Measurements from ENCODE around the gene NID1. TPM values are rescaled to one million over a fixed set of nuclear protein-coding genes. Genes with fewer than 3 reads are reported as not detected.
A peak's percentile ranks its signal among the peaks of the same experiment; 100 is the strongest.

NID1 gene
- total RNA-seq, 1 donor from 2014 or later: 0.65 TPM

DNA sequence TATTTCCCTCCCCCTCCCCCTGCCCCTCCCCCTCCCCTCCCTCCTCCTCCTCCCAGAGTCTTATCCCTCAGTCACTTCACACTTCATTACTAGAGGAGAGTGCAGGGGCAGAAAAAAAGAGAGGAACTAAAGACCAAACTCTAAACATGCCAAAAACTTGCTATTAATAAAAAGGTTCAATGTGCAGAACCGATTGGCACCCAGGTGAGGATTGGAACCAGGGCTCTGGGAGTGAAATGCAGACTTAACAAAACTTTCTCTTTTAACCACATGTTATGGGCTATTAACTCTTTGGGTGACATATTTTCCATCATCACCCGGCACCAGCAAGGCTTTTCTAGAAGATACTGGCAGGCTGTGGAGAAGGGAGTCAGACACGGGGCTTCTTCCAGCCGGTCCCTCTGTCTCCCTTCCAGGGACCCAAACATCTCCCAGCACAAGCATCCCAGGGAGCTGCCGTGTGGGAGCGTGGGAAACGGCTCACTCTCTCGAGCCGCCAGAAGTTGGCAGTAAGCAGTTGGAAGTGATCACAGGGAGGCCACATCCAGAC, 13.6 kb downstream of the NID1 start:
- Mint-ChIP-seq H3K36me3 (ENCODE audit: low read depth) (no peaks in the 10 kb centered on the region), H3K4me1 (ENCODE audit: low read depth) (no peaks in the 10 kb centered on the region), H3K27ac (no peak overlapping the region), H3K27me3 (ENCODE audit: insufficient read depth) (peaks cover 27% of the 10 kb centered on the region), H3K4me3 (no peak overlapping the region), H3K9me3 (peaks cover 6% of the 10 kb centered on the region)
- intact Hi-C loops (cut with micrococcal nuclease): no loop called here
- no peak for DNase-seq (ENCODE audit: low spot score)

DNA sequence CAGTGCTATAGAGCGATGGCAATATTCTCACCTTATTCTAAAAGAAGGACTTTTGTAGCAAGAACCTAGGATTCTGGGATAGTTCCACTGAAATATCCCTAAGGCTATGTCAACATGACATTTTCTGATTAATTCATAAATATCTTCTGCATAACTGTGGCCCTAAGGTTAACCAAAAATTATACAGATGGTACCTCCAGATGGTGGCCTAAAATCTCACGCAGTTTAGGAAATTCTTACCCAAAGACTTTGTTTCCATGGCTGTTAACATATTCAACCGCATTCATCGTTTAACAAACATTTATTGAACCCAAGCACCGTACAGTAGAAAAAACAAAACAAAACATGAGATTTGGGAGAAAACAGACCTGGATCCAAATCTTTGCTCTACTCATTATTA, 19.1 kb downstream of the NID1 start:
- no peak overlapping the region for H3K4me3 Mint-ChIP-seq
- H3K9me3 Mint-ChIP-seq: no peaks in the 10 kb centered on the region
- intact Hi-C loops (cut with micrococcal nuclease): no loop called here
- H3K36me3 Mint-ChIP-seq (ENCODE audit: low read depth): no peaks in the 10 kb centered on the region
- no peak overlapping the region for H3K27ac Mint-ChIP-seq
- no peak for DNase-seq (ENCODE audit: low spot score)
- H3K4me1 Mint-ChIP-seq (ENCODE audit: low read depth): no peaks in the 10 kb centered on the region
- H3K27me3 Mint-ChIP-seq (ENCODE audit: insufficient read depth): peaks cover 26% of the 10 kb centered on the region

DNA sequence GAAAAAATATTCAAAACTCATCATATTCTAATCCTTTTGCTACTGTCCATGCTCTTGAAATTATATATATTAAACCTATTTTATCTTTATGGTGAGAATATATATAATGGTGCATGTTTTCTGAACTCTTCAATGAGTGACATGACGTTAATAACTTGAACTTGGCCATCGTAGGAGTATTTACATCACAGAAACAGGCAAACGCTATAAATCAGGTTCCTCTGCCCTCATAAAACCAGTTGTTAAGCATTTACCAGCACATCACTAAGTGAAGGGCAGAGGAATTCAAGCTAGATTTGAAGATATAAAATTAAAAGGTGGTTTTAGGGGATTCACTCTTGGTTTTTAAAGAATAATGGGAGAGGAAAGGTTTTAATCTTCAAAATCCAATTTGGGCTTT, 20.5 kb downstream of the NID1 start:
- no peak for DNase-seq (ENCODE audit: low spot score)

DNA sequence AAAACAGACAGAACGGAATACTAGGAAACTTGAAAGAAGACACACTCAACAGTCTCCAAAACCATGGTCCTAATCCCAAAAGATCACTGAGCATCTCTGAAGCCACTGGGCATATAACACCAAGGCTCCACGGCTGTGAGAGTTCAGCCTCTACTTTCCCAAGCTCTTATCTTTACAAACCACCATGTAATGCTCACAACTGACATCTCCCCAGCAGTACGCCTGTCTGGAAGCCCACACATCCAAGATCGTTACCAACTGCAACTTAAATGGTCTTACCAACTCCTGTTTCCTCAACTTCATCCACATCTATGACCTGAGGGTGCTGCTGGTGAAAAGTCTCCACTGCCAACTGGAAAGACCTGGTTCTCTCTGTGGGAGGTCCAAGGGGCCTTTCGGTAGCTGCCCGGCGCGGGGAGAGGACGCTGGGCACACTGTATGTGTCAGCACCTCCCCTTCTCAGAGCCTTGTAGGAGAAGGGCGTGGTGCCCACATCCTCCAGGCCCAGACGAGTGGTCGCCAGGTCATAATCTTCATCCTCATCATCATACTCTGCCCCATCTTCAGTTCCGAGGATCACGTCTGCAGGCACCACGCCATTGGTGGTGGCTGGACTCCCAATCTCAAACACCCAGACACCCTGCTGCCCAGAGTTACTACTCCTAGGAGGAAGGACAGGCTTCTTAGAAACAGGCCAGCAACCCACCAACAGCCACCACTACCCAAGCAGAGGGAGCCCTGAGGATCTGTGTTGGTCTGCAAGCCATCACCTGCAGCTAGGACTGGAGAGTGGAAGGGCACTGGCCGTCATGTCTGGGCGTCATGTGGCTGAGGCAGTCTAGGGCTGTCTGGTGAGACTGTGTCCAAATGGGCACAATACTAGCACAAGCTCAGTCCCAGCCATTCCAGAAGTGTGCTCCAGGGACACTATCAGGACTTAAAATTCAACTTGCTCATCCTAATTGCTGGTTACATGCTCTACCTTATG, 23.0 kb downstream of the NID1 start:
- Mint-ChIP-seq H3K36me3 (ENCODE audit: low read depth) (no peaks in the 10 kb centered on the region), H3K4me3 (no peak overlapping the region), H3K4me1 (ENCODE audit: low read depth) (no peaks in the 10 kb centered on the region), H3K27ac (no peak overlapping the region), H3K9me3 (no peaks in the 10 kb centered on the region), H3K27me3 (ENCODE audit: insufficient read depth) (peaks cover 40% of the 10 kb centered on the region)
- no peak for DNase-seq (ENCODE audit: low spot score)
- intact Hi-C loops (cut with micrococcal nuclease): no loop called here

More for the DNA sequence above, 20.5 kb downstream of the NID1 start:
- Mint-ChIP-seq H3K4me3 (no peak overlapping the region), H3K36me3 (ENCODE audit: low read depth) (no peaks in the 10 kb centered on the region), H3K9me3 (no peaks in the 10 kb centered on the region), H3K4me1 (ENCODE audit: low read depth) (no peaks in the 10 kb centered on the region), H3K27ac (no peak overlapping the region), H3K27me3 (ENCODE audit: insufficient read depth) (peaks cover 31% of the 10 kb centered on the region)
- intact Hi-C loops (cut with micrococcal nuclease): no loop called here

DNA sequence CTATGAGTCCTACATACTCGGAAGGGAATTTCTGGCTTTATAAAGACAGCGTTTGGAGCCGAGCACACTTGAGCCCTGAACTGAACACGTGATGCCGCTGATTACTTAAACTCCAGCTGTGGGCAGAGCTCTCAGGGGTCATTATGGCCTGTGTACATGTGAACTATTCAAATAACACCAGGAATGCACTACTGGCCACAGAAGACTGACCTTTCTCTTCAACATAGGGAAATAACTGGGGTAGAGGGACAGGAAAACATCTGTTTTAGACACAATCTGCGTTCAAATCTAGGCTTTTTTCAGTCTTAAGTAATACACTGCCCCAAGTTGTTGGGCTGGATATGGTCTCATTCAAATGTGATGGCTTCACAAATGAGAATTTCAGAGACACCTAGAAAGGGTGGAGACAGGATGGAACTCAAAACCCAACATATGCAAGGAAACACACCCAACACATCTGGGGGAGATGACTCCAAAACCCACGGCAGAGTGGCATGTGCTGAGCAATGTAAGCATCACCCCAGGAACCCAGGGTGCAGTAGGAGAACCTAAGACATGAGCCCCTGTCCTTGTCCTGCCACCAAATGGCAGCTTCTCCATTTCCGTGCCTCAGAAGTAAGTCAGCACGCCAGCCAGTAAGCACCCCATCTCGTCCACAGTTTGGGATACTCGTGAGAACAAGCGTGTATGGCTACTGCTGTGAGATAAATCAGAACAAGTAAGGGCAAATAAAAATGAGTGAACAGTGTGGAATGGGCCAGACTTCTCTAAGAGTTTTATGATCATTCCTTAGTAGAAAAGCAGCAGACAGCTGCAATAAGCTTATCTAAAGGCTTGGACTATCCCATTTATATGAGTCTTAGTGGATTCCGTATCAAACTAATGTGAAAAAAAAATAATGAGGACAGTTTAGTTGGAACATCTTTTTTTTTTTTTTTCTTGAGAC, 24.9 kb downstream of the NID1 start:
- Mint-ChIP-seq H3K4me1 (ENCODE audit: low read depth) (no peaks in the 10 kb centered on the region), H3K9me3 (no peaks in the 10 kb centered on the region), H3K27ac (no peak overlapping the region), H3K27me3 (ENCODE audit: insufficient read depth) (peaks cover 43% of the 10 kb centered on the region), H3K36me3 (ENCODE audit: low read depth) (no peaks in the 10 kb centered on the region), H3K4me3 (no peak overlapping the region)
- DNase-seq (ENCODE audit: low spot score): no peak
- intact Hi-C loops (cut with micrococcal nuclease): no loop called here

DNA sequence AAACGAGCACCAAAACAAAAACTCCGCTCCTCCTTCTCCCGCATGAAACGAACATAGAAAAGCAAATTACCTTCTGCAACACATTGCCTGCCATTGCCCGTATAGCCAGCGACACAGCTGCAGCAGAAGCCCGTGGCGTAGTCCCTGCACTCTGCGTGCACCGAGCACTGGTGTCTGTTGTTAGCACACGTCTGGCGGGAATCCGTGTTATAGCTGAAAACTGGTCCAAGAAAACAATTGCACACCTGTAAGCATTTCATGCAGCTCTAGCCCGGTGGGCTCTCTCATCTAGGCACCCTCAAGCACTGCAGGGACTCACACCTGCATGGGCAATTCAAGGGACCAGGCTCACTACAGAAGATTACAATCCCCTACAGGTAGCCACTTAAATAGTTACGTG, 26.9 kb downstream of the NID1 start:
- H3K27ac Mint-ChIP-seq: no peak overlapping the region
- intact Hi-C loops (cut with micrococcal nuclease): no loop called here
- DNase-seq (ENCODE audit: low spot score): no peak
- no peaks in the 10 kb centered on the region for H3K9me3 Mint-ChIP-seq
- no peaks in the 10 kb centered on the region for H3K4me1 Mint-ChIP-seq (ENCODE audit: low read depth)
- no peak overlapping the region for H3K4me3 Mint-ChIP-seq
- H3K27me3 Mint-ChIP-seq (ENCODE audit: insufficient read depth): peaks cover 34% of the 10 kb centered on the region
- H3K36me3 Mint-ChIP-seq (ENCODE audit: low read depth): no peaks in the 10 kb centered on the region

DNA sequence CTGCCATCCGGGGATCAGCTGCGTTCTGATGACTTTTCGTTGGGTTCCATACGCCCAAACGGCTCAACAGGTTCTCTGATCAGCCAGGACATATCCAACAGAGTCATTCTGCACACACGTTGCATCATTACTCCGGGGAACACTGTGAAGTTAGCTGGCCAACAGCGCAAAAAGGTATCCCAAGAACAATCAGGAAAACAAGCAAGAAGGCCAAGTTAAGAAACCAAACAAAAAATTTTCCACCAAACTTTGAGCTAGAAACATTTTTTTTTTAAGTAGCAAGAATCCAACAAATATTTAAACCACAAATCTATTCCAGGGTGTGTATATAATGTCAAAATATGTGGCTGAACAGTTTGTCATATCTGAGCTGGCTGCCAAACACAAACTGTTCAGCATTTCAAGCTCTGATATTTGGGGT, 29.2 kb downstream of the NID1 start:
- no peaks in the 10 kb centered on the region for H3K36me3 Mint-ChIP-seq (ENCODE audit: low read depth)
- DNase-seq (ENCODE audit: low spot score): no peak
- no peak overlapping the region for H3K27ac Mint-ChIP-seq
- intact Hi-C loops (cut with micrococcal nuclease): no loop called here
- H3K4me1 Mint-ChIP-seq (ENCODE audit: low read depth): no peaks in the 10 kb centered on the region
- peaks cover 26% of the 10 kb centered on the region for H3K27me3 Mint-ChIP-seq (ENCODE audit: insufficient read depth)
- H3K4me3 Mint-ChIP-seq: no peak overlapping the region
- no peaks in the 10 kb centered on the region for H3K9me3 Mint-ChIP-seq

DNA sequence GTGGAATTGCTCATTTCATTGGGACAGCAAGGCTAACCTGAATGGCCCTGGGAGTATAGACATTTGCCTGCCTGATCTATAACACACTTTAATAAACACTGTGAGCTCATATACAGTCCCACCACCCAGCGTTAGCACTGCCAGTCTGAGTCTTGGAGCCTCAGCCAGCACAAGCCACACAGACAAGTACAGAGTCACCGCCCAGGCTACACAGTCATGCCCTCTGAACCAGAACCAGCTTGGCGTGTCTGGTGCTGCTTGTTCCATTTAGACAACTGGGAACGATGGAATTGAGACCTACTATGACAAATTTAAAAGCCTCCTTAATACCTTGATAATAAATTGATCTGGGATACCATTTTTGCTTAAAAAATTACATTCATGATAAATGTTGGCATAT, 31.6 kb downstream of the NID1 start:
- no peaks in the 10 kb centered on the region for H3K9me3 Mint-ChIP-seq
- no peak overlapping the region for H3K4me3 Mint-ChIP-seq
- intact Hi-C loops (cut with micrococcal nuclease): no loop called here
- peaks cover 19% of the 10 kb centered on the region for H3K27me3 Mint-ChIP-seq (ENCODE audit: insufficient read depth)
- no peak overlapping the region for H3K27ac Mint-ChIP-seq
- no peaks in the 10 kb centered on the region for H3K36me3 Mint-ChIP-seq (ENCODE audit: low read depth)
- H3K4me1 Mint-ChIP-seq (ENCODE audit: low read depth): no peaks in the 10 kb centered on the region
- no peak for DNase-seq (ENCODE audit: low spot score)

DNA sequence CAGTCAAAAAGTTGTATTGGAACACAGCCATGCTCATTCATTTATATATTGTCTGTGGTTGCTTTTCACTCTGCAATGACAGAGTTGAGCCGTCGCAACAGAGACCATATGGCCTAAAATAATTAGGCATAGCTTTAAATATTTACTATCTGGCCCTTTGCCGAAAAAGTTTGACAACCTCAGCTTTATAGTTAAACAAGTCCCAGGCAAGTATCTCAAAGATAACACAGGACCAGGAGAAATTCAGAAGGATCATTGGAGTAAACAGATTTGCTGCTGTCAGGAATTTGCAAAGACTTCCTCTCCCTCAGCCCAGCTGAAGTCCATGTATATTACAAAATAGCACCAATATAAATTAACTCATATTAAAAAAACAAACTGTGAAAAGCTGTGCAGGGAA, 34.4 kb downstream of the NID1 start:
- intact Hi-C loops (cut with micrococcal nuclease): no loop called here
- no peaks in the 10 kb centered on the region for H3K36me3 Mint-ChIP-seq (ENCODE audit: low read depth)
- no peaks in the 10 kb centered on the region for H3K9me3 Mint-ChIP-seq
- DNase-seq (ENCODE audit: low spot score): no peak
- H3K27me3 Mint-ChIP-seq (ENCODE audit: insufficient read depth): peaks cover 5% of the 10 kb centered on the region
- H3K4me1 Mint-ChIP-seq (ENCODE audit: low read depth): no peaks in the 10 kb centered on the region
- no peak overlapping the region for H3K27ac Mint-ChIP-seq
- no peak overlapping the region for H3K4me3 Mint-ChIP-seq

DNA sequence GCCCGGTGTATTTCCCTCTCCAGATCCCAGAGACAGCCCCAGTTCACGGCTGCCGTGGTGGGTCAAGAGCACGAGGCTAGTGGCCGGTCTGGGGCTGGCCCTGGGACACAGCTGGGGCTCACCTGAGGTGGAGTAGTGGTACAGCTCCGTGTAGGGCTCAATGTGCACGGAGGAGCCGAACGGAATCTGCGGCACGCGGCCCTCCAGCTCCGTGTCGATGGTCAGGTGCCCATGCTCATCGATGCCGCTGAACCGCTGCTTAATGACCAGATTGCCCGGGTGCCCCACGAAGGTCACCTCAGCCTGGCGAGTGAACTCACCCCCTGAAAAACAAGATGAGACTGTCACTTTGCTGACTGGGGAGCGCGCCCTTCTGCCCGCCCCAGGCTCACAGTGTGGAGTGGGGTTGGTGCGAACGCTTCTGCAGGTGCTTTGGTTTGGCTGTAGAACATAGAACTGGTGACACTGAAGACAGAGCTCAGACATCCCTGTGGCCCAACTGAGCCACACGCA, 35.4 kb downstream of the NID1 start:
- H3K4me3 Mint-ChIP-seq: no peak overlapping the region
- no peaks in the 10 kb centered on the region for H3K9me3 Mint-ChIP-seq
- no peak for DNase-seq (ENCODE audit: low spot score)
- intact Hi-C loops (cut with micrococcal nuclease): no loop called here
- H3K27ac Mint-ChIP-seq: no peak overlapping the region
- no peaks in the 10 kb centered on the region for H3K36me3 Mint-ChIP-seq (ENCODE audit: low read depth)
- H3K4me1 Mint-ChIP-seq (ENCODE audit: low read depth): peaks cover 3% of the 10 kb centered on the region
- H3K27me3 Mint-ChIP-seq (ENCODE audit: insufficient read depth): peaks cover 7% of the 10 kb centered on the region

DNA sequence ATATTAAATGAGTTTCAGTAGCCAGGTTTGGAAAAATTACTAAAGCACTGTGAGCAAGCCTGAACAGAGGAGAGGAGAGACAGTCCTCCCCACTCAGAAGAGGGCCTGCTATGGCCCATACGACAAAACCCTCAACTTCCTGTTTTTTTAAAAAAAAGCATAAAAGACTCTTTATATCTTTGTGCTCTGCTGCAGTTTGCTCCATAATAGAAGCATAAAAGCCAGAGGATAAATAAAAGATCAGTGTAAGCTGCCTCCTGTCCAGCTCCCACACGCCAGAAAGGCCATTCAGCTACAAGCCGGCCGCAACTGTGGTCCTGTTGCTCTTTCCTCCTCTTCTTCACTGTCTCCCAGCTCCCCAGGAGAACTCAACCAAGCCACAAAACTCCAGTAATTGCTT, 37.8 kb downstream of the NID1 start:
- Mint-ChIP-seq H3K36me3 (ENCODE audit: low read depth) (no peaks in the 10 kb centered on the region), H3K9me3 (no peaks in the 10 kb centered on the region), H3K4me3 (no peak overlapping the region), H3K27ac (no peak overlapping the region), H3K27me3 (ENCODE audit: insufficient read depth) (peaks cover 7% of the 10 kb centered on the region), H3K4me1 (ENCODE audit: low read depth) (peaks cover 5% of the 10 kb centered on the region)
- intact Hi-C loops (cut with micrococcal nuclease): no loop called here
- no peak for DNase-seq (ENCODE audit: low spot score)

DNA sequence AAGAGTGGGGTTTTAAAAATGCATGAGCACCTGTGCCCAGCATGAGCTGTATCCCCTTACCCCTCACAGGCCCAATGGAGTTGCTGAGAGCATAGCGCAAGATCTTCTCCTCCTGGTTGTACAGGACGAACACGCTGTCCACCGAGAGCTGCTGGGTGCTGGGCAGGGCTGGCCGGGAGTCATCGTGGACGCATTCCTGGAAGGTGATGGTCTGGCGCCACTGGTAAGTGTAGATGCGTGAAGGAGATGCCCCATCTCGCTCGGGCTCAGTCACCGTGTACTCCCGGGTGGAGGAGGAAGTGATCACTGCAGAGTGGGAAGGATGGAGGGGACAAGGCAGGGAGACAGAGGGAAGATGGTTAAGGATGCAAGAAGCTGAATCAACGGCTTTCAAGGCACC, 39.1 kb downstream of the NID1 start:
- Mint-ChIP-seq H3K36me3 (ENCODE audit: low read depth) (no peaks in the 10 kb centered on the region), H3K4me1 (ENCODE audit: low read depth) (peaks cover 5% of the 10 kb centered on the region), H3K9me3 (no peaks in the 10 kb centered on the region), H3K4me3 (no peak overlapping the region), H3K27me3 (ENCODE audit: insufficient read depth) (peaks cover 11% of the 10 kb centered on the region), H3K27ac (peak overlapping the region; percentile 6)
- no peak for DNase-seq (ENCODE audit: low spot score)
- intact Hi-C loops (cut with micrococcal nuclease): no loop called here
